HG02840 (cell line): ENCODE measurements around the gene ZC3H13.

Experiments
- ATAC-seq: cut with Tn5 transposase; IDR thresholded peaks from one replicate; pipeline ENCODE4 v1.9.1; 2021; ENCODE audit warnings: mild to moderate bottlenecking, moderate library complexity, moderate number of reproducible peaks; ENCODE audit not compliant: unreplicated experiment, low FRiP score

The ZC3H13 gene, protein sequence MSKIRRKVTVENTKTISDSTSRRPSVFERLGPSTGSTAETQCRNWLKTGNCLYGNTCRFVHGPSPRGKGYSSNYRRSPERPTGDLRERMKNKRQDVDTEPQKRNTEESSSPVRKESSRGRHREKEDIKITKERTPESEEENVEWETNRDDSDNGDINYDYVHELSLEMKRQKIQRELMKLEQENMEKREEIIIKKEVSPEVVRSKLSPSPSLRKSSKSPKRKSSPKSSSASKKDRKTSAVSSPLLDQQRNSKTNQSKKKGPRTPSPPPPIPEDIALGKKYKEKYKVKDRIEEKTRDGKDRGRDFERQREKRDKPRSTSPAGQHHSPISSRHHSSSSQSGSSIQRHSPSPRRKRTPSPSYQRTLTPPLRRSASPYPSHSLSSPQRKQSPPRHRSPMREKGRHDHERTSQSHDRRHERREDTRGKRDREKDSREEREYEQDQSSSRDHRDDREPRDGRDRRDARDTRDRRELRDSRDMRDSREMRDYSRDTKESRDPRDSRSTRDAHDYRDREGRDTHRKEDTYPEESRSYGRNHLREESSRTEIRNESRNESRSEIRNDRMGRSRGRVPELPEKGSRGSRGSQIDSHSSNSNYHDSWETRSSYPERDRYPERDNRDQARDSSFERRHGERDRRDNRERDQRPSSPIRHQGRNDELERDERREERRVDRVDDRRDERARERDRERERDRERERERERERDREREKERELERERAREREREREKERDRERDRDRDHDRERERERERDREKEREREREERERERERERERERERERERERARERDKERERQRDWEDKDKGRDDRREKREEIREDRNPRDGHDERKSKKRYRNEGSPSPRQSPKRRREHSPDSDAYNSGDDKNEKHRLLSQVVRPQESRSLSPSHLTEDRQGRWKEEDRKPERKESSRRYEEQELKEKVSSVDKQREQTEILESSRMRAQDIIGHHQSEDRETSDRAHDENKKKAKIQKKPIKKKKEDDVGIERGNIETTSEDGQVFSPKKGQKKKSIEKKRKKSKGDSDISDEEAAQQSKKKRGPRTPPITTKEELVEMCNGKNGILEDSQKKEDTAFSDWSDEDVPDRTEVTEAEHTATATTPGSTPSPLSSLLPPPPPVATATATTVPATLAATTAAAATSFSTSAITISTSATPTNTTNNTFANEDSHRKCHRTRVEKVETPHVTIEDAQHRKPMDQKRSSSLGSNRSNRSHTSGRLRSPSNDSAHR (N-terminal part only)

DNA sequence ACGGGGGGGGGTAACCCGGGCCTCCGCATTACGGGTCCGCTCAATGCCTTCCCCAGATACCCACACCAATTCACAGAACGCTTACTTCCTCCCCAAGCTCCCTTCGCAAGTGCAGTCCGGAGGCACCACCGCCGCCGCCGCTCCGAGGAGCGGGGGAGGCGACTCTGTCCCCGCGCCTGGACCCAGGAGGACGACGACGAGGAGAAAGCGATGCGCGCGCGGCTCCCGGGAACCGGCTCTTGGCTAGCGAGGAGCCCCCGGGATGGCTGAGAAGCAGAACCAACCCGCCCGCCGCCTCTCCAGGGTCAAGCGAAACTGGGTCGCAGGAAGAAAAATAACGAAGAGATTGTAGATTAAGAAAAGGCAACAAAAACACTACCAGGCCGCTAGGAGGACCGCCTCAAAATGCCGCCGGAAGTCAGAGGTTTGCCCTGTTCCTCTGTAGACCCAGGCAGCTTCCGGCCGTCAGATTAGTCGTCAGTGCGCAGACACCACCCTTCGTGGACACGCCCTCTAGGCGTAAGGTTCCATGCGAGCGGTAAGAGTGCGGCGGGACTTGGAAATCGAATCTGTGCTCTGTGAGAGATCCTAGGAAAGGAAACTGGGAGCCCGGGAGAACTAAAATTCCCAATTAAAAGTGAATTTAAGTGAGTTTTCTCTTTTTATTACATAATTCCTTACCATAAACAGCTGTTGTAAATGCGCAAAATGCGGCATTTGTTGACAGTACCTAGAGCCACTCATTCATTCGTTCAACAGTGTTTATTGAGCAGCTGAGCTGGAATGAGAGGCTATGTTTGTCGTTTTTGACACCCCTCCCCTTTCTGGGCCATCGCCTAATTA is at the start of gene ZC3H13:
TSS of gene ZC3H13 (minus strand) at position 428 of the 843 bp plus-strand sequence. CDS start 7,239 bp downstream, outside the sequence.
- ATAC-seq, result peak; percentile 100

DNA sequence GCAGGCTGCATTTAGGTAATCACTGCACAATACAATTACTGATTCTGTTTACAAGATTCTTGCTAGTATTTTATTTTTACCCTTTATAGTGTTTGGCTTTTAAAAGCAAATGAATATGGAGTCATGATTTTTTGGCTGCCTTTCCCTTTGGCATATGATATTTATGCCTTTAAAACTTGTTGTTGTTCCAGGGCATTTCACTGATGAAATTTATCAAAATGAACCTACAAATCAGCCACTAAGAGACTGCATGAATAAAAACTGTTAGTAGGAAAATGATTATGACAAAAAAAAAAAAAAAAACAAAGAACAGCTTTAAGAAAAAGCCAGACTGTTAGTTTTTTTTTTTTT is 49.7 kb upstream of the ZC3H13 start:
- no peak for ATAC-seq

DNA sequence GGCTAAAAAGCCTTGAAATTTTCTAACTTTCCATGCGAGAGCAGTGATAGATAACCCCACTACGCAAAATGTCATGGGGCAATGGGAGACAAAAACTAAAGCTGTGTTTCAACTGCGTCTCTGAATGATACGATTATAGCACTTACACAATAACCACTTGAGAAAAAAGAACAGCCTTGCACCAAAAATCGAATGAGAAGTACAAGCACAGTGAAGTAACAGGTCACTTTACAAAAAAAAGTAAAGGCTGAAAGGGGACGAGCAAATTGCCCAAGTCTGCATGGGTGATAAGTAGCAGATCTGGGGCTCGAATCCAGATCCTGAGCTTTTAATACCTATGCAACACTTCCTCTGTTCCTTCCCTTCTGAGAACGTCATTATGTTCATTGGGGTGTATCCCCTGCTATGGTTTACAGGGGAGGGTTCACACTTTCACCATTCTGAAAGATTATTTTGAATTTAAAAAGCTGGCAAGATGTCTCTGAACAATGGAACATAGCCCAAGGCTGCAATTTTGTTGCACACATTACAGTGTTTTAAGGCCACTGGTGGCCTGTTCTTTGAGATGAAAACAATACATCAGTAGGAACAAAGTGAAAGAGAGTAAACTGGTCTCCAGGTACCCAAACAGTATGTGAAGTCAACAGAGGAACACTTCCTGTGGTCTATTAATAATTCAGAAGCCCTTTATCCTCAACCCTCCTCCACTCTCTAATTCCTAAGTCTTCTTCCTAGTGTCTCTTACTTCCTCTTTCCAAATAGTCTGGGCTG is 49.1 kb upstream of the ZC3H13 start:
- no peak for ATAC-seq

DNA sequence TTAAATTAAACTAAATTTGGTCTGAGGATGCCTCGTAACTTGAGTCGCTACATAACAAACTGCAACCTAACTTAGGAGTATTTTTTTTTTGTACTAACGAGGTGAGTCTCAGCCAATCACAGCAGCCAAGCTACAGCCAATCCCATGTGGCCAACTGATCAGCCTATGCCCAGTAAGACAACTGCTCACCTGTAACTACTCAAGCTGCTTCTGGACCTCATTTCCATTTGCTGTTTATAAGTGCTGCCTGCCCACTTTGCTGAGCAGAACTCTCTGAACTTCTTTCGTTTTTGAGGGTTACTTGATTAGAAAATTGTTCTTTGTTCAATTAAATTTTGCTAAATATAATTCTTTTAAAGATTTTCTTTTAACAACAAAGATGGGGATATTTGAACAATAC is 48.5 kb upstream of the ZC3H13 start:
- no peak for ATAC-seq

DNA sequence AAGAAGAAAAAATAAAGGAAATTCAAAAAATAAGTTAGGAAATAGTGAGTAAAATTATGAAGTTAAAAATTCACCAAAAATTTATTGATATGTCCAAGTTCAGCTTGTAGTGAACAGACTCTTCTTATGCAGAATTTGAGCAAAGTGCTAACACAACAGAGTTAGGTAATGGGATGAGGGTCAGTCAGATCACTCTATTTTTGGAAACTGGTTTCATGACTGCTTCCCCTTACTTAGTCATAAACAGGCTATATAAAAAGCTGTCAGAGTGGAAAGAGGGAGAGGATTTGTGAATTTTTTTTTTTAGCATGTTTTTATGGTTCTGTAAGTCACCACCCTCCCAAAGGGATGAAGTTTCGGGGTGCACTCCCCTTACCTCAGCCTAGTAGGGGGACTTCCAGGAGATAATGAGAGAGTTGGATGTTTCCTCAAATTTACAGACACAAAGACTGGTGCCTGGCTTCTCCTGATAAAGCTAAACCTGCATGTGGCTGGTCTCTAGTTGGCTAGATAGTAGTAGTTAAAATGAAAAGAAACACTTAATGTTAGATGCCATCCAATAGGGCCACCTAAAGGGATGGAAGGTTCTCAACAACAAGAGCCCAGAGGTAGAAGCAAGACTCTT is 47.8 kb upstream of the ZC3H13 start:
- ATAC-seq, result no peak

DNA sequence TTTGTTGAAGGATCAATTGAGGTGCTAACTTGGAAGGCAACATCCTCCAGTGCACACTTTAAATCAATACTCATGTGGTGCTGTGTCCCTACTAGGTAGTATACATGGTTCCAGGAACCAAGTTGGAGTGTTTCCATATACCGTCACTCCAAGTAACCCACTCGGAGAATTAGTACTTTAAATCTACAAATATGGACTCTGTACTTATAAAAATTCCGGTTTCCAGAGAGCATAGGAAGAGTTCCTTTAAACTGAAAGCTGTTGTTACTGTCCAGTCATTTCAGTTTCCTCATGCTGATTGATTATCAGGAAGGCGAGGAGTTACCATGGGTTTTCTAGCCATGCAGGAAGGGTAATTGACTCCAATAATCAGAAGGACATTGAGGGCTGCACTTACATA is 45.1 kb upstream of the ZC3H13 start:
- no peak for ATAC-seq

DNA sequence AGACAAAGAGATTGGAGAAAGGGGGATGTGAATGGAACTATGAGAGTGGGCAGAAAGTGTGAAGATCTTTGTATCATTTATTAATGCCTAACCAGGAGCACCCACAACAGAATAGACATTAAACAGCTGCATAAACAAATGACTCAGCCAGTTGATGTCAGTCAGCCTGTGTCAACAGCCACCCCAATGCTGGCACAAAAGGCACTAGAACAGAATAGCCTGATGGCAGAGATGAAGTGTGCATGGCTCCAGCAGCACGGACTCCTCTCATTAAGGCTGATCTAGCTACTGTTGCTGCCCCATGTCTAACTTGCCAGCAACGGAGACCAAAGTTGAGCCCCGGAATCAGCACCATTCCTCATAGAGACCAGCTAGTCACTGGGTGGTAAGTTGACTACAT is 44.5 kb upstream of the ZC3H13 start:
- ATAC-seq, result no peak

DNA sequence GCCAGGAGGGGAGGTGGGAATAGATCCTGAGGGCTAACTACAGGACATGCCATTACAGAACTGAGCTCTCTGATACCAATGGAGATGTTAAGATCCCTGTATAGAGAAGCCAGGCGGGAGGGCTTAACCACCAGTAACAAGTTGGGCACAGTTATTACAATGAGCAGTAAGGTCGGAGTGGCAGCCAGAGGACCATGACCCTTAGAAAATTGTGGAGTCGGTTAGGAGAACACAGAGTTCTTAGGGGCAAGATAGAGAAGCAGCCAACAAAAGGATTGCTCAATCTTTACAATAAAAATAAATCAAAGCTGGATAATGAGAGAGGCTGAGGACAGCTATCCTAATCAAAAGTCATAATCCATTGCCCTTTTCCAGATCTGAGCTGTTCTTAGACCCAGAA is 41.9 kb upstream of the ZC3H13 start:
- ATAC-seq, result no peak

DNA sequence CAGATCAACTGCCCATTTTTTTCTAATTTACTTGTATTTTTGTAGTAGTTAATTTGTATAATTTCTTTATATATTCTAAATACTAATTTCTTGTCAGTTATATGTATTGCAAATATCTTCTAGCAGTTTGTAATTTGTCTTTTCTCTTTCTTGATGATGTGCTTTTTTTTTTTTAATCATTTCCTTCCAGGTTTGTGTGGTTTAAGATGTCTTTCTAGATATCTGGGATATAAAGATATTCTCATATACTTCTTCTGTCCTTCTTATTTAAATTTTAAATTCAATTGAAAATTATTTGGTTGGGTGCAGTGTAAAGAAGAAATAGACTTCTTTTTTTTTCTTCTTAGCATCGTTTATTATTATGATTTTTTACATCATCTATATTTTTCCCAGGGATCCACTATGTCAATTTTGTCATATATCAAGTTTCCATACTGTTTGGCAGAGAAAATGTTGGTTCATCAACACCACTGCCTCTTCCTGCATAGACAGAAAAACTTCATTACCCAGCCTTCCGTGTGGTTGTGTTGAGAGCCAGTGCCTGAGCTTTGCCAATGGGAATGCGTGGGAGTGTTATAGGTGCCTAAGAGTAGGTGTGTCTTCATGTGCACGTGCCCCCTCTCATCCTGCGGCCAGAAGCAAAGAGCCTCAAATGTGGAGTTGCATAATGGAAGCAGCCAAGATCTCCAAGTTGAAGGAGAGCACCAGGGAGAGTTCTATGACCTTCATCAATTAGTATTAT is 36.4 kb upstream of the ZC3H13 start:
- ATAC-seq, result no peak

DNA sequence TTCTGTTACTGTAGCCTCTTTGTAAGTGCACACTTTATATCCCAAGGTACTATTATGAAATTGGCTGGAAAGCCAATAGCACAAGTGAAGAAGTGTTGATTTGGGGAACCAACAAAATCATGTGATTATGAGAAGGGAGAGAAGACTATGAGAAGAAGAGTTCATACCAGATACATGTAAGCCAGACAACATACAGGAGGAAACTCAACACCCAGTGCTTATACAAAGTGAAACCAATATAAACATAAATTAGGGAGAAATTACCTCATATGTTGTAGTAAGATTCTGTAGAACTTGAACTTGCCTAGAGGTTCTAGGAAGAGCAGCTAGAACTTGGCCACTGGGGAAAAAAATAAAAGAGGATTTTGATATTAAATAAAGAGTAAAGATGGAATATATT is 34.9 kb upstream of the ZC3H13 start:
- no peak for ATAC-seq

DNA sequence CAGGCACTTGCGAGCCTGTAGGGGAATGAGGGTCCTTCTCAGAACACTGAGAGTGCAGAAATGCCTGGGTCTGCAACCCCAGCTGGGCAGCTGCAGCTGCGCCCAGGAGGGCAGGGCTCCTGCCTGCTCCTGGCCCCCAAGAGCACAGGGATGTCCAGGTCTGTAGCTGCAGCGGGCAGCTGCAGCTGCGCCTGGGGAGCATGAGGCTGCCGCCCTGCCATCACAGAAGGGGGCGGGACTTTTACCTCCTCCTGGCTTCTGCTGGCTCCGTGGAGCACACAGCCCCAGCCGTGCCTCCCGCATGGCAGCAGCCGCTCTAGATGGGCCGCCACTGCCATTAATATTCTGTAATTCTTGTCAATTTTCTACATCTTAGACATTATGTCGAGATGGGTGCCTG is 34.4 kb upstream of the ZC3H13 start:
- ATAC-seq, result no peak

DNA sequence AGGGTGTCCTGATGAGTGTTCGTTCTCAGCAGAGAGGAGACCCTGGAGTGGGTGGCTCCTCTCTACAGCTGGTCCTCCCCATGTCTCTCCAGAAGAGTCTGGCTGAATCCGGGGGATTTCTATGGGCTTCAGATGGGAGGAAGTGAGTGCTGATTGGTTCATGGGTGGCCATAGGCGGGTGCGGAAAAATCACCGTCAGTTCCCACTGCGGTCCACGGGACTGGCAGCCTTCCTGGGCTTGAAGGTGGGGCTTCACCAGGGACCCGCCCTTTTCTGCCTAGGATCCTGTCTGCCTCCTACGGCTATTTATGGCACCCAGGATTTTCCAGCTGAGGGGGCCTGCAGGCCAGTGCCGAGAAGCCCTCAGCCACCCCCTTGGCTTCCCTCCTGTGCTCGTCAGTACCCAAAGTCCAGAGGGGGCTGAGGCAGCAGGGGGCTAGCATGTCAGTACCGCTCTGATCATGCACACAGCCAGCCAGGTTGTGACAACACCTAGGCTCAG is 33.9 kb upstream of the ZC3H13 start:
- no peak for ATAC-seq

DNA sequence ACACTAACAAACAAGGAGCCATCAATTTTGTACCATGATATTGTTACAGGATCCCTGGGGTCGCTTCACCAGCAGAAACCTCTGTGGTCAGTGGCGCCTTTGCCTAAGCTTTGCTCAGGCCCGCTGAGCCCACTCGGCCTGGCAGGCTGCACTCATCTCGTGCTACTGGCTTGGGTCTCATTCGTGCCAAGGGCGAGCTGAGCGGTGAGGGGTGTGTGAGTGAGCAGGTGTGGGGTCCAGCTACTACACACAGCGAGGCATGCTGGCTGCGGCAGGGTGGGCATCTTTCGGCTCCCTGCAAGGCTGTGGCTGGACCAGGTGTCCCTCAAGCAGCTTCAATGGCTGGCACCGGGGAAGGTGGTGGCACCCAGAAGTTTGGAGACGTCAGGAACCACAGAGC is 33.2 kb upstream of the ZC3H13 start:
- ATAC-seq, result no peak

DNA sequence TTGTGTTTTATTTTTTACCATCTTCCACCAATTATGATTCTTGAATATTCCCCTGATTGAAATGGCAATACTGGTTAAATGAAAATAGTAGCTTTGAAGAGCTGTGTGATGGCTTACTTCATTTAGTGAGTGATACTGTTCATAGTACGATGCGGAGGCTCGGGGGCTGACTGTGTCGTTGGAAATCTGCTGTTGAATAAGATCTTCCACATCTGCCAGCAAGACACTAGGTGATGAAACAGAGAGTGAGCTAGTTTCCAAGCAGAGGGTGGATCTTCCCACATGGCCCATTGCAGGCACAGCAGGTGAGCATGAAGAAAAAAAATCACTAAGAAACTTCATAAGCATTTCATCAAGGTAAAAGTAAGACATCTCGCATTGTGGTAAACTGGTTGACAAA is 29.8 kb upstream of the ZC3H13 start:
- ATAC-seq, result no peak

DNA sequence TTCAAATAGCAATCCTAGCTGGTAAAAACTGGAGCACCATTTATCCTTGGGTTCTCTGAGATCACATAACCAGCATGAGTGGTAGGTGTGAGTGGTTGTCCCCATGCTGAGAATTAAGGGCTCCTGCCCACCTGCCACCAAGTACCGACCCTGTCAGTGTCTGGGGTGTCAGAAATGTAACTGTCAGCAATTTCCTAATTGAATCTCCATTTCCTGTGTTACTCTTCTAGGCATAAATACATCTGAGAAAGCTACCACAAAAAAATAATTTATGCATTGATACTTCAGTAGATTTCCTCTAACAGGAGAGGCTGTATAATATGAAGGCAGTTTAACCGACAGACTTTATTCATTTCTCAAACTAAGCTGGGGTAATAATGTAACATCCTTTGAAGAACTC is 27.2 kb upstream of the ZC3H13 start:
- no peak for ATAC-seq

DNA sequence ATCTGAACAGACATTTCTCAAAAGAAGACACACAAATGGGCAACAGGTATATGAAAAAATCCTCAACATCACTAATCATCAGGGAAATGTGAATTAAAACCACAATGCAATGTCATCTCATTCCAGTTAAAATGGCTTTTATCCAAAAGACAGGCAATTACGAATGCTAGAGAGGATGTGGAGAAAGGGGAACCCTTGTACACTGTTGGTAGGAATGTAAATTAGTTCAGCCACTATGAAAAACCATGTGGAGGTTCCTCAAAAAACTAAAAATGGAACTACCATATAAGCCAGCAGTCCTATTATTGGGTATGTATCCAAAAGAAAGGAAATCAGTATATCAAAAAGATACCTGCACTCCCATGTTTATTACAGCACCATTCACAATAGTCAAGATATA is 24.7 kb upstream of the ZC3H13 start:
- no peak for ATAC-seq

DNA sequence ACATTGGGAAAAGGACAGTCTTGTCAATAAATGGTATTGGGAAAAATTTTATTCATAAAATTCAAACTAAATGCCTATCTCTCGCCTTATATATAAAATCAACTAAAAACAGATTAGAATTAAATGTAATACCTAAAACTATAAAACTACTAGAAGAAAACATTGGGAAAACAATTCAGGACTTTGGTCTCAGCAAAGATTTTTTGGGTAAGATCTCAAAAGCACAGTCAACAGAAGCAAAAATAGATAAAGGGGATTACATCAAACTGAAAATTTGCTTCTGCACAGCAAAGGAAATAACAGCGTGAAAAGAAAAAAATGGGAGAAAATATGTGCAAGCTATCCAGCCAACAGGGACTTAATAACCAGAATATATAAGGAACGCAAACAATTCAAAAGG is 24.3 kb upstream of the ZC3H13 start:
- ATAC-seq, result no peak

DNA sequence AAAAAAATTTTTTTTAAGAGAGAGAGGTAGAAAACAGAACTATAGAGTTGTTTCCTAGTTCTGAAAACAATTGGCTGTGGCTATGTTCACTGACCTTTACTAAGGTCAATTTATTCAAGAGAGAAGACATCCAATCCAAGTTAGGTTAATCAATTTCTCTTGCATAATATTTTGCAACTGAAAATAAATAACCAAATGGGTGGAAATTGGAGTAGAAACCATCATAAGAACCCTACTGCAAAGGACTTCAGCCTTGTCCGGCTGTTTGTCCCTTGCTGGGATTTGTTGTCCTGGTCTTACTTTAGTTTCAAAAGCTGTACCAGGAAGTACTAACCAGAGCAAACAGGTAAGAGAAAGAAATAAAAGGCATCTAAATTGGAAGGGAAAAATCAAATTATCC is 23.3 kb upstream of the ZC3H13 start:
- ATAC-seq, result no peak
